OCI-LY7 (cell line): Measurements from ENCODE around the gene PLA2G4D. TPM values are rescaled to one million over a fixed set of nuclear protein-coding genes. Genes with fewer than 3 reads are reported as not detected.

Experiments used
- BruUV-seq: library from RNA; stranded (reverse); fragments of 400-500 nt; replicated peaks from 2 replicates; lab custom pipeline; 2021; lab: Mats Ljungman, UMichigan
- CTCF ChIA-PET: fragments of 300-600 bp; sonication (Branson Sonifier 250); formaldehyde crosslinking; loops from one replicate; lab custom pipeline; 2022; ENCODE audit warnings: antibody characterized with exemption; ENCODE audit not compliant: unreplicated experiment; lab: Charles Lee
- POLR2A ChIA-PET: fragments of 300-600 bp; sonication (Branson Sonifier 250); formaldehyde crosslinking; loops from one replicate; lab custom pipeline; 2022; ENCODE audit warnings: antibody characterized with exemption; lab: Charles Lee
- DNase-seq: peaks from one replicate; pipeline ENCODE4 v3.0.0-alpha.2; 2015; ENCODE audit warnings: low spot score
- H2AFZ ChIP-seq: fragments of 200-600 bp; sonication (generic), shearing (Covaris generic); 2 replicates; pipeline ENCODE4 v1.6.1; 2014; ENCODE audit warnings: mild to moderate bottlenecking, antibody characterized with exemption, low read length, moderate library complexity
- H3K27ac ChIP-seq: fragments of 200-600 bp; sonication (generic); 2 replicates; pipeline ENCODE4 v1.5.1; 2014; ENCODE audit warnings: mixed run types, low read depth, mild to moderate bottlenecking, moderate library complexity, low read length, inconsistent platforms; ENCODE audit not compliant: poor library complexity, severe bottlenecking
- H3K36me3 ChIP-seq: fragments of 200-600 bp; sonication (generic); 2 replicates; pipeline ENCODE4 v1.6.1; 2014; ENCODE audit warnings: mild to moderate bottlenecking, antibody characterized with exemption, low read length, moderate library complexity, mixed read lengths; ENCODE audit not compliant: insufficient read depth
- H3K4me1 ChIP-seq: fragments of 200-600 bp; sonication (generic); 2 replicates; pipeline ENCODE4 v1.5.1; 2014; ENCODE audit warnings: mild to moderate bottlenecking, low read length; ENCODE audit not compliant: insufficient read depth, poor library complexity, severe bottlenecking
- H3K4me2 ChIP-seq: fragments of 200-600 bp; sonication (generic); 2 replicates; pipeline ENCODE4 v1.6.1; 2014; ENCODE audit warnings: mild to moderate bottlenecking, low read length
- H3K4me3 ChIP-seq: fragments of 200-600 bp; sonication (generic); 2 replicates; pipeline ENCODE4 v1.5.1; 2014; ENCODE audit warnings: mild to moderate bottlenecking, low read depth, low read length; ENCODE audit not compliant: poor library complexity, severe bottlenecking
- H3K79me2 ChIP-seq: fragments of 200-600 bp; sonication (generic); 2 replicates; pipeline ENCODE4 v1.6.1; 2016; ENCODE audit warnings: low read depth, mild to moderate bottlenecking, low read length, moderate library complexity, mixed read lengths; ENCODE audit not compliant: insufficient read depth
- H3K9me2 ChIP-seq: fragments of 200-600 bp; sonication (generic); 2 replicates; pipeline ENCODE4 v1.6.1; 2016; ENCODE audit warnings: mild to moderate bottlenecking, low read length, mixed read lengths; ENCODE audit not compliant: insufficient read depth
- H3K9me3 ChIP-seq: fragments of 200-600 bp; sonication (generic); 2 replicates; pipeline ENCODE4 v1.6.1; 2014; ENCODE audit warnings: mild to moderate bottlenecking, mixed run types, low read length, mixed read lengths
- H4K20me1 ChIP-seq: fragments of 200-600 bp; sonication (generic); 2 replicates; pipeline ENCODE4 v1.6.1; 2014; ENCODE audit warnings: mild to moderate bottlenecking, antibody characterized with exemption, low read length, moderate library complexity, mixed read lengths; ENCODE audit not compliant: insufficient read depth
- CTCF ChIP-seq: fragments of 200-600 bp; sonication (generic); conservative IDR thresholded peaks from 2 replicates; pipeline ENCODE4 v1.5.1; 2014; ENCODE audit warnings: mild to moderate bottlenecking, antibody characterized with exemption, low read length, moderate library complexity, mixed read lengths
- EZH2phosphoT487 ChIP-seq: fragments of 200-600 bp; sonication (generic); IDR thresholded peaks from 2 replicates; pipeline ENCODE4 v1.6.1; 2018; ENCODE audit warnings: low read depth, borderline replicate concordance, mild to moderate bottlenecking, mixed run types, antibody characterized with exemption, low read length, moderate library complexity, mixed read lengths
- intact Hi-C: fragments of 100-400 bp; cut with micrococcal nuclease; formaldehyde crosslinking; loops from one replicate; pipeline ENCODE4 v1.10.0; 2022; ENCODE audit not compliant: unreplicated experiment
- total RNA-seq, 2 experiments: library from RNA; depleted of rRNA in 1 of 2; stranded (reverse); fragments of >200 nt in 1 of 2; shearing (Covaris generic) in 1 of 2; gene quantifications; 2 replicates each; pipeline ENCODE4 v1.2.3, GENCODE V29; 2014 to 2022

PLA2G4D gene
- total RNA-seq, 2 experiments from 2014 or later = not detected

DNA sequence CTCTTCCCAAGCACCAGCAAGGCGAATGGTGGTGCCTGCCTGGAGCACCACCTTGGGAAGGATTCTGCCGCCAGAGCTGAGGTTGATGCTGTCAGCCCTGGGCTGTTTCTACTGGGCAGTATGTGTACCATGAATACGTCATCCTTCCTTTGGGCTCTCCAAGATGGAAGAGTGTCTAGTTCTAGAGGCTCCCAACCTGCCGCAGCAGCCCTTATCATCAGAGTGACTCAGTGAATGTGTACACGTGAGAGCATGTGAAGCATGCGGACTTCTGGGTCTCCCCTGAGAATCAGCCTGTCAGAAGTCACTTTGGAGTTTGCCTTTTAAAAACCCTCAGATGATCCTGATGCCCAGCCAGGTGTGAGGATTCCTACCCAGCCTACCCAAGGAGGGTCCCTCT lies 20.9 kb downstream of the PLA2G4D start:
- Histone ChIP-seq H3K4me3 (no peak overlapping the region), H3K79me2 (no peaks in the 10 kb centered on the region), H3K36me3 (no peaks in the 10 kb centered on the region), H3K4me2 (no peak overlapping the region), H3K27ac (no peak overlapping the region), H2AFZ (no peak overlapping the region), H3K4me1 (no peaks in the 10 kb centered on the region), H4K20me1 (no peaks in the 10 kb centered on the region), H3K9me3 (no peaks in the 10 kb centered on the region), H3K9me2 (no peaks in the 10 kb centered on the region)
- DNase-seq = no peak
- ChIA-PET POLR2A (no interaction called here), CTCF (no interaction called here)
- no TSS peak for BruUV-seq
- intact Hi-C loops = no loop called here
- no peak for TF ChIP-seq CTCF
- TF ChIP-seq EZH2phosphoT487 = no peak

- H3K27ac ChIP-seq = no peak overlapping the region
- 0 out of 2 replicates have a peak, but pooled peaks cover 6% of the 10 kb centered on the region for H3K9me3 ChIP-seq
- H3K4me1 ChIP-seq = no peaks in the 10 kb centered on the region
- H3K4me3 ChIP-seq = no peak overlapping the region
- no peaks in the 10 kb centered on the region for H4K20me1 ChIP-seq
- intact Hi-C loops = no loop called here
- no TSS peak for BruUV-seq
- no peak for TF ChIP-seq EZH2phosphoT487
- TF ChIP-seq CTCF = no peak
- no peak for DNase-seq
- no peak overlapping the region for H2AFZ ChIP-seq
- no peaks in the 10 kb centered on the region for H3K36me3 ChIP-seq
- no peaks in the 10 kb centered on the region for H3K9me2 ChIP-seq
- no peaks in the 10 kb centered on the region for H3K79me2 ChIP-seq
- CTCF ChIA-PET = interaction anchor here (1.1 kb wide), 1 partner anchor 13 kb away, joined by 3 read pairs; no protein-coding TSS in a partner anchor
- POLR2A ChIA-PET = no interaction called here
- H3K4me2 ChIP-seq = no peak overlapping the region
Measured at GRCh38 chr15:42072141-42072685, 22.1 kb downstream of the PLA2G4D start.

- Histone ChIP-seq H3K9me2 (no peaks in the 10 kb centered on the region), H4K20me1 (no peaks in the 10 kb centered on the region), H2AFZ (no peak overlapping the region), H3K4me3 (no peak overlapping the region), H3K36me3 (no peaks in the 10 kb centered on the region), H3K4me2 (no peak overlapping the region), H3K4me1 (no peaks in the 10 kb centered on the region), H3K9me3 (0 out of 2 replicates have a peak, but pooled peaks cover 6% of the 10 kb centered on the region), H3K27ac (no peak overlapping the region), H3K79me2 (no peaks in the 10 kb centered on the region)
- no peak for DNase-seq
- no TSS peak for BruUV-seq
- intact Hi-C loops = no loop called here
- ChIA-PET CTCF (interaction anchor here (1.1 kb wide), 1 partner anchor 13 kb away, joined by 3 read pairs; no protein-coding TSS in a partner anchor), POLR2A (no interaction called here)
- TF ChIP-seq EZH2phosphoT487 (no peak), CTCF (no peak)
Measured at GRCh38 chr15:42071717-42072116, 22.6 kb downstream of the PLA2G4D start.
